ENCODE results near the gene ATP1A1.

DNA sequence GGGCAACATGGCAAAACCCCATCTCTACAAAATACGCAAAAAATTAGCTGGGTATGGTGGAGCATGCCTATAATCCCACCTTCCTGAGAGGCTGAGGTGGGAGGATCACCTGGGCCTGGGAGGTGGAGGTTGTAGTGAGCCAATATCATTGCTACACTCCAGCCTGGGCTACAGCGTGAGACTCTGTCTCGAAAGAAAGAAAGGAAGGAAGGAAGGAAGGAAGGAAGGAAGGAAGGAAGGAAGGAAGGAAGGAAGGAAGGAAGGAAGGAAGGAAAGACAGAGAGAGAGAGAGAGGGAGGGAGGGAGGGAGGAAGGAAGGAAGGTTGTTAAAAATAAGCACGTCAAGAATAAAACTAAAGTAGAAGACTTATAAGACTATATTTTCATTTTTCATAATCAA lies 17.0 kb upstream of the ATP1A1 start:
- TF ChIP-seq, protein P1, sequence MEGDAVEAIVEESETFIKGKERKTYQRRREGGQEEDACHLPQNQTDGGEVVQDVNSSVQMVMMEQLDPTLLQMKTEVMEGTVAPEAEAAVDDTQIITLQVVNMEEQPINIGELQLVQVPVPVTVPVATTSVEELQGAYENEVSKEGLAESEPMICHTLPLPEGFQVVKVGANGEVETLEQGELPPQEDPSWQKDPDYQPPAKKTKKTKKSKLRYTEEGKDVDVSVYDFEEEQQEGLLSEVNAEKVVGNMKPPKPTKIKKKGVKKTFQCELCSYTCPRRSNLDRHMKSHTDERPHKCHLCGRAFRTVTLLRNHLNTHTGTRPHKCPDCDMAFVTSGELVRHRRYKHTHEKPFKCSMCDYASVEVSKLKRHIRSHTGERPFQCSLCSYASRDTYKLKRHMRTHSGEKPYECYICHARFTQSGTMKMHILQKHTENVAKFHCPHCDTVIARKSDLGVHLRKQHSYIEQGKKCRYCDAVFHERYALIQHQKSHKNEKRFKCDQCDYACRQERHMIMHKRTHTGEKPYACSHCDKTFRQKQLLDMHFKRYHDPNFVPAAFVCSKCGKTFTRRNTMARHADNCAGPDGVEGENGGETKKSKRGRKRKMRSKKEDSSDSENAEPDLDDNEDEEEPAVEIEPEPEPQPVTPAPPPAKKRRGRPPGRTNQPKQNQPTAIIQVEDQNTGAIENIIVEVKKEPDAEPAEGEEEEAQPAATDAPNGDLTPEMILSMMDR (IDR thresholded peaks at IDR 0.05), result no peak
- TF ChIP-seq POLR2A (IDR thresholded peaks at IDR 0.05), result no peak
- no peak for TF ChIP-seq EP300 (IDR thresholded peaks at IDR 0.05)
- TF ChIP-seq POLR2AphosphoS5 (IDR thresholded peaks at IDR 0.05), result no peak

All from gastroesophageal sphincter (tissue), 3 donors.